A673 (cell line): ENCODE data around the gene ULBP1. TPM values are rescaled to one million over a fixed set of nuclear protein-coding genes. Genes with fewer than 3 reads are reported as not detected.
A peak's percentile ranks its signal among the peaks of the same experiment; 100 is the strongest.

ENCODE experiments used
- Bru-seq: library from RNA; stranded (reverse); fragments of 400-500 nt; gene quantifications from one replicate; lab custom pipeline; 2021; lab: Mats Ljungman, UMichigan
- BruChase-seq, 2 experiments: library from RNA; stranded (reverse); fragments of 400-500 nt; gene quantifications; one replicate each; lab custom pipeline; 2021; lab: Mats Ljungman, UMichigan
- BruUV-seq: library from RNA; stranded (reverse); fragments of 400-500 nt; replicated peaks from 2 replicates; lab custom pipeline; 2021; lab: Mats Ljungman, UMichigan
- CTCF ChIA-PET: fragments of 300-600 bp; sonication (Branson Sonifier 250); formaldehyde crosslinking; loops from one replicate; lab custom pipeline; 2022; ENCODE audit warnings: antibody characterized with exemption; lab: Charles Lee
- POLR2A ChIA-PET: fragments of 300-600 bp; sonication (Branson Sonifier 250); formaldehyde crosslinking; loops from one replicate; lab custom pipeline; 2022; ENCODE audit warnings: antibody characterized with exemption; ENCODE audit not compliant: low non-redundant PET; lab: Charles Lee
- DNase-seq: peaks from one replicate; pipeline ENCODE4 v3.0.0-alpha.2; 2015; ENCODE audit warnings: low spot score
- H3K27ac ChIP-seq: fragments of 200-600 bp; sonication (generic); 2 replicates; pipeline ENCODE4 v1.5.1; 2016; ENCODE audit warnings: mixed run types, low read depth, mild to moderate bottlenecking, mixed read lengths, antibody characterized with exemption, low read length; ENCODE audit not compliant: poor library complexity, severe bottlenecking
- H3K27me3 ChIP-seq: fragments of 200-600 bp; sonication (generic); replicated peaks from 2 replicates; pipeline ENCODE4 v1.6.1; 2017; ENCODE audit warnings: mixed run types, low read depth, mild to moderate bottlenecking, mixed read lengths, antibody characterized with exemption, low read length; ENCODE audit not compliant: insufficient read depth, poor library complexity
- H3K36me3 ChIP-seq: fragments of 200-600 bp; sonication (generic); 2 replicates; pipeline ENCODE4 v1.6.1; 2016; ENCODE audit warnings: mixed run types, mild to moderate bottlenecking, mixed read lengths, antibody characterized with exemption, low read length; ENCODE audit not compliant: insufficient read depth, poor library complexity, severe bottlenecking
- H3K4me1 ChIP-seq: fragments of 200-600 bp; sonication (generic); 2 replicates; pipeline ENCODE4 v1.6.1; 2017; ENCODE audit warnings: mixed run types, mild to moderate bottlenecking, mixed read lengths, antibody characterized with exemption, low read length; ENCODE audit not compliant: insufficient read depth, poor library complexity, severe bottlenecking
- H3K4me3 ChIP-seq: fragments of 200-600 bp; sonication (generic); 2 replicates; pipeline ENCODE4 v1.5.1; 2016; ENCODE audit warnings: low read depth, mixed run types, mild to moderate bottlenecking, mixed read lengths, low read length; ENCODE audit not compliant: poor library complexity, severe bottlenecking
- H3K9me3 ChIP-seq: fragments of 200-600 bp; sonication (generic); 2 replicates; pipeline ENCODE4 v1.6.1; 2016; ENCODE audit warnings: mixed run types, low read depth, mild to moderate bottlenecking, mixed read lengths, antibody characterized with exemption, low read length; ENCODE audit not compliant: poor library complexity, severe bottlenecking
- EZH2 ChIP-seq: fragments of 200-600 bp; sonication (generic); IDR thresholded peaks from 2 replicates; pipeline ENCODE4 v1.6.1; 2017; ENCODE audit warnings: borderline replicate concordance, low read depth, mild to moderate bottlenecking, mixed read lengths, antibody characterized with exemption, low read length; ENCODE audit not compliant: poor library complexity, severe bottlenecking
- intact Hi-C: fragments of 100-400 bp; cut with micrococcal nuclease; formaldehyde crosslinking; loops from one replicate; pipeline ENCODE4 v1.10.0; 2022; ENCODE audit not compliant: unreplicated experiment
- long read RNA-seq: library from polyadenylated mRNA; stranded (forward); transcript quantifications from one replicate; pipeline ENCODE4 v2.0.0, GENCODE V29; 2022
- total RNA-seq: library from RNA; stranded (reverse); gene quantifications from 2 replicates; pipeline ENCODE4 v1.2.3, GENCODE V29; 2021
- TF ChIP-seq, protein P1 (sequence below): fragments of 300-800, 200-600 bp; sonication (generic); conservative IDR thresholded peaks from 2 replicates; pipeline ENCODE4 v1.5.1; 2017; ENCODE audit warnings: low read depth, mild to moderate bottlenecking, antibody characterized with exemption, low read length, moderate library complexity, mixed read lengths

The ULBP1 gene, protein sequence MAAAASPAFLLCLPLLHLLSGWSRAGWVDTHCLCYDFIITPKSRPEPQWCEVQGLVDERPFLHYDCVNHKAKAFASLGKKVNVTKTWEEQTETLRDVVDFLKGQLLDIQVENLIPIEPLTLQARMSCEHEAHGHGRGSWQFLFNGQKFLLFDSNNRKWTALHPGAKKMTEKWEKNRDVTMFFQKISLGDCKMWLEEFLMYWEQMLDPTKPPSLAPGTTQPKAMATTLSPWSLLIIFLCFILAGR
- total RNA-seq (5.2 and 7.0 TPM in 2 replicates), Bru-seq, nascent RNA (percentile 46 among the genes with signal in this experiment), BruChase-seq, experiment 1, labeled RNA remaining after a 2-hour chase (percentile 54 among the genes with signal in this experiment), BruChase-seq, experiment 2, labeled RNA remaining after a 6-hour chase (percentile 62 among the genes with signal in this experiment)
- long read RNA-seq, transcript ULBP1-201 (5 exons, 3,142 nt): major isoform, 10 of 13 reads
- long read RNA-seq, partial matches to known transcripts: 1 of 13 reads
- long read RNA-seq, other reads (novel, unspliced or antisense): 2 of 13 reads

DNA sequence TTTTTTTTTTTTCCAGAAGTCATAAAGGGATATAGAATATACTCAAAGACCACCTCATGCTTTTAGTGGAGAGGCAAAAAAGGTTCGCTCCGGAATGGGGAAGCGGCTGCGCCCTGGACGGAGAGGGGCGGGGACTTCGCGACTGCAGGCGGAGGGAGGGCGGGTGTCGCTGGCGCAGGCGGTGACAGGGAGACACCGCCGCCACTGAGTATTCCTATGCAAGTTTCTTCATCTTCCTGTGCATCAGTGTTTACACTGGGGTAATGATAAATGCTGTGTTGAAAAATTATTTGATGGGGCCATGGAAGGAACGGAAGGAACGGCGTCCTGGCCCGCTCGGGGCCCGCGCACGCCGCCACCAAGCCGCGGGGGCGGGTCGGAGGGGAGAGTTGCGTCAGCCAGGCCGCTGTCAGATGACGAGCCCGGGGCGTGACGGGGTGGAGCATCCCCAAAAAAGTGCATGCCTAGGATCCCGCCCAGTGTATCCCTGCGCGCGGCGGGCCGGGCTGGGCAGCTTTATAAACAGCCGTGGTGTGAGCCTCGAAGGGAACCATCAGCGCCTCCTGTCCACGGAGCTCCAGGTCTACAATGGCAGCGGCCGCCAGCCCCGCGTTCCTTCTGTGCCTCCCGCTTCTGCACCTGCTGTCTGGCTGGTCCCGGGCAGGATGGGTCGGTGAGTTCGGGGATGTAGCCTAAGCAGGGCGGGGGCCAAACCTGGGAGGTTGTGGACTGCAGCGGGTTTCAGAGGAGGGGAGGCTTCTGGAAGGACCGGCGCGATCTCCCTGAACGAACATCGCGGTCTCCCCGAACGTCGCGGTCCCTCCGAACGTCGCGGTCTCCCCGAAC, at the start of gene ULBP1:
Gene ULBP1, plus strand, starts transcription at position 482 of the 846 bp plus-strand sequence. Its CDS starts 107 bp downstream, at position 589.
- POLR2A ChIA-PET: no interaction called here
- Histone ChIP-seq H3K9me3 (no peaks in the 10 kb centered on the region), H3K36me3 (no peaks in the 10 kb centered on the region), H3K4me1 (peaks cover 7% of the 10 kb centered on the region), H3K27ac (peak within 1 kb of the TSS; percentile 87), H3K27me3 (peaks cover 18% of the 10 kb centered on the region), H3K4me3 (peak within 1 kb of the TSS; percentile 56)
- intact Hi-C loops: no loop called here
- BruUV-seq: no TSS peak
- TF ChIP-seq, protein P1, sequence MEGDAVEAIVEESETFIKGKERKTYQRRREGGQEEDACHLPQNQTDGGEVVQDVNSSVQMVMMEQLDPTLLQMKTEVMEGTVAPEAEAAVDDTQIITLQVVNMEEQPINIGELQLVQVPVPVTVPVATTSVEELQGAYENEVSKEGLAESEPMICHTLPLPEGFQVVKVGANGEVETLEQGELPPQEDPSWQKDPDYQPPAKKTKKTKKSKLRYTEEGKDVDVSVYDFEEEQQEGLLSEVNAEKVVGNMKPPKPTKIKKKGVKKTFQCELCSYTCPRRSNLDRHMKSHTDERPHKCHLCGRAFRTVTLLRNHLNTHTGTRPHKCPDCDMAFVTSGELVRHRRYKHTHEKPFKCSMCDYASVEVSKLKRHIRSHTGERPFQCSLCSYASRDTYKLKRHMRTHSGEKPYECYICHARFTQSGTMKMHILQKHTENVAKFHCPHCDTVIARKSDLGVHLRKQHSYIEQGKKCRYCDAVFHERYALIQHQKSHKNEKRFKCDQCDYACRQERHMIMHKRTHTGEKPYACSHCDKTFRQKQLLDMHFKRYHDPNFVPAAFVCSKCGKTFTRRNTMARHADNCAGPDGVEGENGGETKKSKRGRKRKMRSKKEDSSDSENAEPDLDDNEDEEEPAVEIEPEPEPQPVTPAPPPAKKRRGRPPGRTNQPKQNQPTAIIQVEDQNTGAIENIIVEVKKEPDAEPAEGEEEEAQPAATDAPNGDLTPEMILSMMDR: 0 out of 2 replicates have a peak, but pooled peaks have one; percentile 17
- TF ChIP-seq EZH2: no peak
- DNase-seq: peak; percentile 96
- CTCF ChIA-PET: no interaction called here

DNA sequence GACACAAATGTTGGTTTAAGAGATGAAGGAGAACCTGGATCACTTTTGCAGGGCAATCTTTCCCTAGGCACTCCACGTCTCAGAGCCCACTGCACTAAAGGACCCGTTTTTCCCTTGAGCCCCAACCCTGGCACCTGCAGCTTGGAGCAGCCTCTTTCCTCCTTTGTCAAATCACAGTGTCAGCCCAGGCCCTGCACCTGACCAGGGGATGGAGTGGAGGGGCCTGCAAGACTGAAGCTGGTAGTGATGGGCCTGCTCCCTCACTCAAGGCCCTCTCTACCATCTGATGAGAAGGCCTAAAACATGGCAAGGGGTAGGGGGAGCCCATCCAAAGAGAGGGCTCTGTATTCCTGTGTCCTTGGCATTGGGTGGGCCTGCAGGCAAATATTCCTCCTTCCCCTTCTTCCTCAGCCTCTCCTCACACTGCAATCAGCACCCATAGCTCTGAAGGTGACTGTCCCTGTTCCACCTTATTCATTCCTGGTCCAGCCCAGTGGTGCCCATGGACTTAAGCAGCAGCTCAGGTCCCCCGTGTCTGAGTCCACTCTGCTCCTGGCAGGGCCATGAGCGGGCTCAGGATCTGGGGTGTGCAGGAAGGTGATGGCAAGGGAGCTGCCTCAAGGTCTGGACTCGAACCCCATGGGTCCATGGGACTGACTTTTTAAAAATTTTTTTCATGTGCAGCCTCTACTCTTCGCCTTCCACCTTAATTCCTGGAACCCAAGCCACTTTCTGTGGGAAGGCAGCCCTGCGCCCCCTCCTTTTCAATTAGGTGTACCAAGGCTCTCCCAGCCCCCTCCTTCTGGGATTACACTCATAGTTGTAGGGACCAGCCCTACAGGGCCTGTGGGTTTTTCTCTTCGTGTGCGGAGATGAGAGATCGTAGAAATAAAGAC, 47.5 kb upstream of the ULBP1 start:
- no peak for DNase-seq
- no peaks in the 10 kb centered on the region for H3K9me3 ChIP-seq
- no peak overlapping the region for H3K4me3 ChIP-seq
- no peaks in the 10 kb centered on the region for H3K4me1 ChIP-seq
- H3K27ac ChIP-seq: no peak overlapping the region
- ChIA-PET CTCF (no interaction called here), POLR2A (no interaction called here)
- intact Hi-C loops: no loop called here
- no TSS peak for BruUV-seq
- H3K27me3 ChIP-seq: no peaks in the 10 kb centered on the region
- TF ChIP-seq, protein P1: no peak
- TF ChIP-seq EZH2: no peak
- H3K36me3 ChIP-seq: no peaks in the 10 kb centered on the region

DNA sequence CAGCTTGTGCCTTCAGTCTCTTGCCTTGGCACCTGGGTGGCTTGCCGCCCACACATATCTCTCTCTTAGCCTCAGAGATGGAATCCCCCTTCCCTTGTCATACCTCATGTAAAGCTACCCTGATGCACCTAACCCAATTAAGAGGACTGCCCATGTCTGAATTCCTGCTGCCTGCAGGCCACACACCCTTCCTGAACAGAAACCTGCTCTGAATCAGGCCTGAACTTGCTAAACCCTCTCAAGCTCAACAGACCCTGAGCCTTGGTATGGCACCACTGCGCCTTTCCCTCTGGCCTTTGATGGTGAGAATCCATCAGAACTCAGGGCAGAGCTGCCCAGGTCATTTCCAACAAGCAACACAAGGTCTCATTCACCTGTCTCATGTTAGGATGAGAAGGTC, 46.1 kb upstream of the ULBP1 start:
- no peaks in the 10 kb centered on the region for H3K9me3 ChIP-seq
- TF ChIP-seq, protein P1: no peak
- no peak for TF ChIP-seq EZH2
- ChIA-PET POLR2A (no interaction called here), CTCF (interaction anchor here (0.6 kb wide), 1 partner anchor 84 kb away, joined by 3 read pairs; no protein-coding TSS in a partner anchor)
- intact Hi-C loops: no loop called here
- no TSS peak for BruUV-seq
- DNase-seq: no peak
- no peaks in the 10 kb centered on the region for H3K27me3 ChIP-seq
- H3K4me3 ChIP-seq: no peak overlapping the region
- H3K36me3 ChIP-seq: no peaks in the 10 kb centered on the region
- H3K27ac ChIP-seq: no peak overlapping the region
- peaks cover 5% of the 10 kb centered on the region for H3K4me1 ChIP-seq
